CD4-positive, alpha-beta T cell treated with Interleukin-6 for 4 hours (primary cell): ENCODE results near the gene IL37.
"Not testable (repeated sequence)": the region's sequence is repeated elsewhere in the genome, so short reads cannot be mapped to it uniquely, and the experiment has no call there.

ENCODE experiments used
- DNase-seq: peaks from one replicate; pipeline ENCODE4 v3.0.0-alpha.2; 2020; ENCODE audit warnings: mixed read lengths

IL37 gene

DNA sequence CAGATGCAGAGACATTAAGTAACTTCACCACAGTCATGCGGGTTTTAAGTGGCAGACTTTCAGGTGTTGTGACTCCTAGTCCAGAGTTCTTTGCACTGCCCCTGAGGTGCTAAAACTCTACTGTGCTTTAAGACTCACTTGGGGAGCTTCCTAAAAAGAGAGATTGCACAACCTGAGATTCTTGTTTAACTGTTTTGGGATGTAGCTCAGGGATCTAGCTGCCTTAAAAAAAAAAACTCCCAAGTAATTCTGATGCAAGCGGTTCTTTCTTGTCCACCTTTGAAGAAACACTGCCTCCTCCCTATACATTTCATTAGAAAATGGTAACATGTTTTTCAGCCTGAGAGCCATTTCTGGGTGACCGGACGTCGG is 13.0 kb downstream of the IL37 start:
- DNase-seq: no peak

- no peak for DNase-seq
Measured at GRCh38 chr2:112924360-112924759, 13.4 kb downstream of the IL37 start.

GRCh38 chr2:112924821-112925220 is 13.9 kb downstream of the IL37 start:
- DNase-seq: no peak

GRCh38 chr2:112926707-112927106 is 15.7 kb downstream of the IL37 start:
- no peak for DNase-seq

DNA sequence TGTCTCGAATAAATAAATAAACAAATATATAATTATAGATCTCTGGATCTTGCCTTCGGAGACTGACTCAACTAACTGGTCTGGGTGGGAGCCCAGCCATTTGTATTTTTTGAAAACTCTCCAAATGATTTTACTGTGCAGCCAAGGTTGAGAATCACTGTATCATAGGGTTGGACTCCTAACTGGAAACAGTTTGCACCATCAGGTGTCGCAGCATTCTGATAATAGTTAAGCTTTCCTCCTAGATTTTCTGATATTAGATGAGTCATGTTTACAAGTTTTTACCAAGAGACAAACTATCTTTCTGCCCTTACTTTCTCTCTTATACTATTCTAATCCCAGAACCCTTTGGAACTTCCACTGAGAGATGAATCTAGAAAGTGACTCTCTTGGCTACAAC is 16.8 kb downstream of the IL37 start:
- no peak for DNase-seq

DNA sequence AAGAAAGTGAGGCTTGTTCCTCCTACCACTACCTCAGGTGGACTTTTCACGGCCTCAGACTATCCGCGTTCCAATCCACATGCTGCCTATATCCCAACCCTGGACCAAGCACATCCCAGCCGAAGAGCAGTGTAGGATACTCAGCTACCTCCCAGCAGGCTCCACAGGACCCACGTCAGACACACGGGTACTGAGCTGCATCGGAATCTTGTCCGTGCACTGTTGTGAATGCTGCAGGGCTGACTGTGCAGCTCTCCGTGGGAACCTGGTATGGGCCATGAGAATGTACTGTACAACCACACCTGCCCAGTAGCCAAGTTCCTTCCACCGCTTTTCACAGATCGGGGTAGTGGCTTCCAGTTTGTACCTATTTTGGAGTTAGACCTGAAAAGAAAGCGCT is 22.3 kb downstream of the IL37 start:
- DNase-seq: no peak

- DNase-seq: not testable (repeated sequence)
Measured at GRCh38 chr2:112934117-112934516, 23.2 kb downstream of the IL37 start.

DNA sequence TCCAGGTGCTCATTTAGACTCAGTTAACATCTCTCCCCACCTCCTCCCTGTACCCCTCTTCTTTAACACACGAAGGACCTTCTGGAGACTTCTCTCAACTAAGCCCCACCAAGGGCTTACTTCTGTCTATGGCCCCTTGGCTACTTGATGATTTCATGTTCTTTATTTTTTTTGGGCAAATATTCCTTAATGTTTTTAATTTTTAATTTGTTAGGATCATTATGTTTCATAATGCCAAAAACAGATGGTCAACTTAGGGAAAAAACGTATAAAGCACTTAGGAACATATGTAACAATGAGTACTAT is 25.9 kb downstream of the IL37 start:
- DNase-seq: no peak

GRCh38 chr2:112938904-112939303 is 27.9 kb downstream of the IL37 start:
- no peak for DNase-seq

- DNase-seq: no peak
Measured at GRCh38 chr2:112939425-112939824, 28.5 kb downstream of the IL37 start.

DNA sequence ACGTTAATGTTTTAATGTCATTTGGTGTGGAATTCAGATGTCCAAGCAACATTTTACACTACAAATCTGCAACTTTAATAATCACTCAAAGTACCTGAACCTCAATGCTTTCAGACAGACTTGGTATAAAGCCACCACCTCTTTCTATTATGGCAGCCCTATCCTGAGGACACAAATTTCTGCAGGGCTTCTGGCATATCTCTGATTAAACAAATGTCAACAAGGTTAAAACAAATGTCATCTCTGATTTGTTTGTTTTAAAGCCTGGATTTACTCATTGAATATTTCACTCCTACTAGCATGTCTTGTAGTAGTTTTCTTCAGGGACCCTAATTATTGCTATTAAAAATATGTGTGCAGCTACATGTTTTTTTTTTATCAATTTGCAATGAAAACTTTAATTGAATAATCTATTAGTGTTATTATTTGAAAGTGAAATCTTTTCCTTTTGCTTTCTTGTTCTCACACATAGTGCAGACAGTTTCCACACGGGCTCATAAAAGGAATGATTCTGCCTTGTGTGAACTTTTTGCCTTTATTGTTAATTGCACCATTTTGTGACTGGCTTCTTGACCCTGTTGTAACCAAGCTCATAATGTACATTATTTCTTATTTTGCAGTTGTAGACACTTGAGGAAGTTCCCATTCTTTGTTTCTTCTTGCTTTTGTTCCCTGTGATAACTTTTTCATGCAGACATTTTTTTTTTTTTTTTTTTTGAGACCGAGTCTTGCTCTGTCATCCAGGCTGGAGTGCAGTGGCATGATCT is 30.1 kb downstream of the IL37 start:
- DNase-seq: no peak

- DNase-seq: peak; percentile 53
Measured at GRCh38 chr2:112941753-112942653, 31.0 kb downstream of the IL37 start.

DNA sequence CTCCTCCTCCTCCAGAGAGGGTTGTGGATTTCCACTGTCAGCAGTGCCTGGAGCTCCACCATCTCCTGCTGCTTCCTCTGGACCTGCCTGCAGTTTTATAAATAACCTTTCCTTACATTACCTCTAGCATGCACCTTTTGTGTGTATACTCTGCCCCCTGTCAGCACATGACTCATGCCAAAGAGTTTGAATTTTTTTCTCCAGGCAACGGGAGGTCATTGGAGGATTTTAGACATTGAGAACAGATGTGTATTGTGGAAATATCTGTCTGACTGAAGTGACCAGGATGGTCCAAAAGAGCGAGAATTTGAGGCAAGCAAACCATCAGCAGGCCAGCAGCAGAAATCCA is 31.7 kb downstream of the IL37 start:
- DNase-seq: no peak

DNA sequence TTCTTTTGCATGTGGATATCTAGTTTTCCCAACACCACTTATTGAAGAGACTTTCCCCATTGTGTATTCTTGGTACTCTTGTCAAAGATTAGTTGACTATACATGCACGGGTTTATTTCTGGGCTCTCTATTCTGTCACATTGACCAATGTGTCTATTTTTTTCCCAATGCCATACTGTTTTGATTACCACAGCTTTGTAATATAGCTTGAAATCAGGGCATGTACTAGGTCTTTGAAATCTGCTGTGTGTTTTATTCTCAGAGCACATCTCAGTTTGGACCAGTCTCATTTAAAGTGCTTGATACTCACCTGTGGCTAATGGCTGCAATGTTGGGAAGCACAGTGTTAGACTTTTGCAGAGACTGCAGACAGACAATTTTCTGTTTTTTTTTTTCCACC is 34.0 kb downstream of the IL37 start:
- DNase-seq: no peak

- DNase-seq: no peak
Measured at GRCh38 chr2:112946086-112946485, 35.1 kb downstream of the IL37 start.

- no peak for DNase-seq
Measured at GRCh38 chr2:112947374-112947773, 36.4 kb downstream of the IL37 start.

DNA sequence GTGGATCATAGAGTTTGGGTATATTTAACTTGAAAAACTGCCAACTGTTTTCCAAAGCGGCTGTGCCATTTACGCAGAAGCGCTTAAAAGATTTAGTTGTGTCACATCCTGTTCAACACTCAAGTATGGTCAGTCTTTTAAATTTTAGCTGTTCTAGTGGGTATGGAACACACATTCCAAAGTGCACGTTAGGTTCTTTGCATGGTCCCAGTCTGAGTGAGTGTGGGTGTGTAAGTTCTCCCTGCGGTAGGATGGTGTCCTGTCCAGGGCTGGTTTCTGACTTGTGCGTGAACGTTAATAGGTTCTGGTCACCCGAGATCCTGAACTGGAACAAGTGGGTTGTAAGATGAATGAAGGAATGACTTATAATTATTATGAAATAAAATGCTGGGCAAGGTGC is 38.5 kb downstream of the IL37 start:
- no peak for DNase-seq

DNA sequence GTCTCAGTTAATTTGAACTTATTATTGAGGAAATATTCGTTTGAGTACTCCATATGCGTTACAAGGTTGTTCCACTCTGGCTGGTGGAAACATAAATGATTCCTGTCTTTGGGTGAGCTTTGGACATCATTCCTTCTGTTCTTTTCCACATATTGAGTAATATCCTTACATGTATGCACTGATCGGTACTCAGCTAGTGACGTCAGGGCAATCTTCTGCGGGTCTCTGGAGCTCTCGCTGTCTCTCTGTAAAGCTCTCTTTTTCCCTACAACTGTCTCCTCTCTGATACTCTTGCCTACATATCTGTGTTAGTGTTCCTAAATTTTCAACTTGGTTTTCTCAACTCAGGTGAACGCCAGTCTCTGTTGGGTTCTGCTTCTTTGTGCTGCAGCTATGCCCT is 43.4 kb downstream of the IL37 start:
- DNase-seq: no peak

GRCh38 chr2:112957511-112957910 is 46.5 kb downstream of the IL37 start:
- DNase-seq: no peak

DNA sequence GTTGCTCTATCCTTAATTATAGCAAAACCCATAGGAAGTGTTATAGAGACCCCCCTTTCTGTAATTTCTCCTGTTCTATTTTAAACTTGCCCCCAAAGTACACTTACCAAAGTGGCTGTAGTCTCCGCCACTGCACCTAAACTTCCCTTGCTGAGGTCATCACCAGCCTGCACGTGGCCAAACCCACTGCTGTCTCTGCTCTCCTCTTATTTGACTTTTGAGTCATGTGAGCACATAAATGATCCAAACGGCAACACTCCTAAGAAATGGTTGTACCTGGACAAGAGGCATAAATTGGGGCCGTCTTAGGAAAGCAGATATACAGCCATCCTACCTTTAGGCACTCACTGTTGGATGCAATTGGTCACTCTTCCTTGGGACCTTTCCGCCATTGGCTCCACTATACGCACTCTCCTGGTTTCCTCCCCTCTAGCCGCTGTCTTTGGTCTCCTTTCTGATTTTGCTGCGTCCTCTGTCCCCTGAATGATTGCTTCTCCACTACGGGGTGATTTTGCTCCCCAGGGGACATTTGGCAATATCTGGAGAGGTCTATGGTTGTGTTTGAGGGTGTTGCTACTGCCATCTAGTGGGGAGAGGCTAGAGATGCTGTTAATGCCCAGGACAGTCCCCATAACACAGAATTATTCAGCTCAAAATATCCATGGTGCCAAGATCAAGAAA is 47.6 kb downstream of the IL37 start:
- peak; percentile 51 for DNase-seq

GRCh38 chr2:112959109-112959812 is 48.3 kb downstream of the IL37 start:
- no peak for DNase-seq

GRCh38 chr2:112960230-112960825 is 49.4 kb downstream of the IL37 start:
- no peak for DNase-seq
